Esophagus (tissue), 2 donors: ENCODE measurements around the gene CDC25B. TPM values are rescaled to one million over a fixed set of nuclear protein-coding genes. Genes with fewer than 3 reads are reported as not detected.

Experiments used
- H3K27ac ChIP-seq, 2 donors: one replicate each; pipeline ENCODE4 v1.5.1; 2013; ENCODE audit warnings: low read depth in 2 of 2, mild to moderate bottlenecking in 2 of 2, inconsistent platforms in 1 of 2, low read length in 1 of 2, moderate library complexity in 1 of 2
- H3K27me3 ChIP-seq, 2 donors: one replicate each; pipeline ENCODE4 v1.6.1; 2013; ENCODE audit warnings: low read length in 2 of 2, control low read depth in 1 of 2, mild to moderate bottlenecking in 1 of 2; ENCODE audit not compliant: insufficient read depth in 2 of 2, control insufficient read depth in 1 of 2
- H3K36me3 ChIP-seq, 2 donors: one replicate each; pipeline ENCODE4 v1.6.1; 2013; ENCODE audit warnings: low read length in 1 of 2; ENCODE audit not compliant: control insufficient read depth in 2 of 2, insufficient read depth in 2 of 2
- H3K4me1 ChIP-seq, 2 donors: one replicate each; pipeline ENCODE4 v1.6.1; 2013; ENCODE audit warnings: low read length in 1 of 2; ENCODE audit not compliant: control insufficient read depth in 2 of 2, insufficient read depth in 2 of 2
- H3K4me3 ChIP-seq, 2 donors: one replicate each; pipeline ENCODE4 v1.5.1; 2013; ENCODE audit warnings: low read length in 2 of 2, mild to moderate bottlenecking in 2 of 2, low read depth in 1 of 2, moderate library complexity in 1 of 2
- H3K9me3 ChIP-seq, 2 donors: one replicate each; pipeline ENCODE4 v1.6.1; 2013; ENCODE audit warnings: mild to moderate bottlenecking in 2 of 2, low read depth in 1 of 2, low read length in 1 of 2, moderate library complexity in 1 of 2; ENCODE audit not compliant: control insufficient read depth in 2 of 2, insufficient read depth in 1 of 2
- WGBS, 2 donors: extraction: QIAGEN DNeasy Blood & Tissue Kit; methylation state at CpG; one replicate each; pipeline ENCODE4 v1.1.7; 2013; 5-methylcytosine and 5-hydroxymethylcytosine counted together
- polyA plus RNA-seq, 2 donors: library from polyadenylated mRNA; stranded (reverse); fragments of 200-250 nt; gene quantifications; one replicate each; pipeline ENCODE4 v1.2.3, GENCODE V29; 2013
- donor health status: healthy with polysubstance abuse.
- donor health status: Bipolar disorder and iron deficiency.

CDC25B gene
- polyA plus RNA-seq, 2 donors = 15.6 to 21.8 TPM

DNA sequence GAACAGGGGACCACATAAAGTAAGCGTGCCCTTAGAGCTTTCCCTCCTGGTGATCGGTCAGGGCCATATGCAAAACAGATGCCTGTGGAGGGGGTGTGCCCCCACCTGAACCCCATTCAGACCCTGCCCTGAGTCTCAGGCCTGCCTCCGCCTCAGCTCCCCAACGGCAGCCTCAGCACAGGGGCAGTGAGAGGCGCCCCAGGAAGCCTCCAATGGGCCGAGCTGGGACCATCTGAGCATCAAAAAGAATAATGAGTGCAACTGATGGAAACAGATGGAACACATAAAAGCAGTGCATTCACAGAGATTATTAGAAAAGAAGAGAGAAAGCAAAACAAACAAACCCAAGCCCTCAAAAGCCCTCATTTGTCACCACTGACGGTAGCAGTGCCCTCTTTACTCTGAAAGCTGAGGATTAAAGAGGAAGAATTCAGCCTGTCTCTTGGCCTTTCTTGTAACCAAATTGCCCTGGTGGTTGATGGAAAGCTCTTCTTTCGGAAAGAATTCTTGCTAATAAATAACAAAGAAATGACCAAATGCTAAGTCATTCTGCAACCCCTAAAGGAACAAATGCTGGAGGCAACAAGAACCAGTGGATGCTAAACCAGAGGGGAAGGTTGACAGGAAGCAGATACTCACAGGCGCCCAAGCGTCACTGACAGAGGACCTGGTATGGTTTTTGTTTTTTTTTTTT, 35.3 kb upstream of the CDC25B start:
- Histone ChIP-seq H3K36me3 (peaks cover 0 to 10% of the 10 kb centered on the region in 2 donors), H3K4me1 (peaks cover 0 to 3% of the 10 kb centered on the region in 2 donors), H3K27me3 (no peaks in the 10 kb centered on the region), H3K4me3 (no peak overlapping the region), H3K27ac (no peak overlapping the region), H3K9me3 (no peaks in the 10 kb centered on the region)
- WGBS, 2 donors = 68 to 74% methylated on average over 10 of the region's 10 CpGs

DNA sequence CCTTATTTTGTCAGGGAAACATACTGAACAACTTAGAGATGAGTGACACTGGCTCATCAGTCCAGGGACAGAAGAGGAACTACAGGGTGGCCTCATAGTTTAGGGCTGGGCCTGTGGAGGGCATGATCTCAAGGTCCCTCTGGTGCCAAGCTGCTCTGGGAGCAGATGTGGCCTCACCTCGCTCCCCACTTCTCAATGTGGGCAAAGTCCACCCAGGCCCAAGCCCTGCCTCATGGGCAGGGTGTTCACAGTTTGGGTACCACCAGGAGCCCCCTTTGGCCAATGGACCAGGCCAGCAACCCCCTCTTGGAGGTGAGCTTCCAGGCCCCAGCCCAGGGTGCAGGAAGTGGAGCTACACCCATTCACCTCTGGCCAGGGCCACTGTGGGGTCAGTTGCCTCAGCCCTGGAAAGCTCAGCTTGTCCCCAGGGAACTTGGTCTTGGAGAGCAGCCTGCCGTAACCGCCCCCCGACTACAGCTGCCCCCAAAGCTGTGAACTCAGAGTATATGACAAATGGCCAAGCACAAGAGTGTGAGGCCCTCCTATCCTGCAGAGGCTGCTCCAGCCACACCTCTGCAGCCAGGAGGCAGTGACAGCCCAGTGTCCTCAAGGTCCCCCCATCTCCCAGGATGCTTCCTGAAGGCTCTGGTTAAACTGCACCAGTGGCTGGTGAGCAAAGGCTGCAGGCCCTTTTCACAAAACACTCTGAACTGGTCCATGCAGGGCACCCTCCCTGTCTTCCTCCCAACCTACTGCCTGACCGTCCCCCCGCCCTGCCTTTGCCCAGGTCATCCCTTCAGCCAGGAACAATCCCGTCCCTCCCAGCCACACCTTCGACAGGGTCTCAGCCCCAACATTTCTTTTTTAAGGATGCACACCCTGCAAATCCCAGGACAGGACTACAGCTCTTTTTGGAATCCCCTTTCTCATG, 32.2 kb upstream of the CDC25B start:
- Histone ChIP-seq H3K4me1 (peaks cover 6 to 12% of the 10 kb centered on the region in 2 donors), H3K36me3 (peaks cover 0 to 6% of the 10 kb centered on the region in 2 donors), H3K27me3 (no peaks in the 10 kb centered on the region), H3K4me3 (no peak overlapping the region), H3K9me3 (peaks cover 0 to 2% of the 10 kb centered on the region in 2 donors), H3K27ac (peak overlapping the region in 1 of 2 donors; percentile 11)
- 89% methylated on average over 8 of the region's 8 CpGs for WGBS, 2 donors

DNA sequence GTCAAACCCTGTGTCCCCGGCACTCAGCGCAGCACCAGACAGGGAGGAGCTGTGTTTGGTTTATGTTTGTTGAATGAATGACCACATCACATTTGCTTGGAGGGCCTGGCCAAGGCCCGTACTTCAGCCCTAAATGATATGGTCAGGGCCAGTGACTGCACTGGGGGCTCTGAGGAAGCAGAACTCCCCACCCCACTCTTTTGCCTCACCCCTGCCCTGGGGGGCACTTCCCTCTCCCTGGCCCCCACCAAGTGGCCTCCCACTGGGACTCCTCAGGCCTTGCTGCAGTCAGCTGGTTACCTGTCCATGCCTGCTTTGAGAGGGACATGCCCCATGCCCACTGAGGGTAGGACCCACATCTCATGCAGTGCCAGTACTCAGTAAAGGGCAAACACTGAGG, 31.5 kb upstream of the CDC25B start:
- 80 to 88% methylated on average over 3 of the region's 3 CpGs for WGBS, 2 donors
- peak overlapping the region in 1 of 2 donors; percentile 1 for H3K27ac ChIP-seq
- peaks cover 0 to 2% of the 10 kb centered on the region in 2 donors for H3K9me3 ChIP-seq
- H3K36me3 ChIP-seq = peaks cover 0 to 6% of the 10 kb centered on the region in 2 donors
- H3K4me1 ChIP-seq = peaks cover 6 to 12% of the 10 kb centered on the region in 2 donors
- no peak overlapping the region for H3K4me3 ChIP-seq
- no peaks in the 10 kb centered on the region for H3K27me3 ChIP-seq

DNA sequence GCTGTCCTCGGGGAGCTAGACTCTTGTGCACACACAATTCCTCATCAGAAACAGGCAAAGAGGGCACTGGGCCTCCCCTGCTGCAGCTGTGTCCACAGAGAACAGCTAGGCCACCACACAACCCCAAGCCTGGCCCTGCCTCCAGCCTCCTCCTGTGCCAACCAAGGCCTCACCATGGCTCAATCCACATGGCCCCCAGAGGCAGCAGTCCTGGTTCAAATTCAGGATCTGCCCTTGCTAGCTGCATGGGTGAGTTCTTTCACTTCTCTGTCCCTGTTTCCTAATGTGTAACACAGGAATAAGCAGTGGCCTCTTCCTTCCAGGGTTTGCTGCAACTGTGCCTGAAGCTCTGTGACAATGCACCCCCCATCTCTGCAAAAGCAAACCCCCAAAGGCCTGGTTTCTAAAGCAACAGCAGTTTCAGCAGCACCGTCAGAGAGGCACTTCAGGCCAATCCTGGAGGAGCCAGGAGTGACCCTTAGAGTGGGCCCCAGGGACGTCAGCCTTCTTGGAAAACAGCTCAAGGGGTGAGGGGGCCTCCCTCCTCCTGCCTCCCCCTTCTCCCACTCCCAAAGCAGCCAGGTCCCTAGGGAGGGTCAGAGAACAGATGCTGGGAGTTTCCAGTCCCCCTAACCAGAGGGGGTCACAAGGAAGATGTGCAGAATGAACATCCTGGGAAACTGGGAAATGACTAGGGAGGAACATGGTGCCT, 30.8 kb upstream of the CDC25B start:
- peaks cover 0 to 2% of the 10 kb centered on the region in 2 donors for H3K9me3 ChIP-seq
- WGBS, 2 donors = 79 to 80% methylated on average over 3 of the region's 3 CpGs
- H3K4me1 ChIP-seq = peaks cover 6 to 12% of the 10 kb centered on the region in 2 donors
- no peaks in the 10 kb centered on the region for H3K27me3 ChIP-seq
- H3K4me3 ChIP-seq = no peak overlapping the region
- H3K36me3 ChIP-seq = peaks cover 0 to 3% of the 10 kb centered on the region in 2 donors
- H3K27ac ChIP-seq = peak overlapping the region in 1 of 2 donors; percentile 2

DNA sequence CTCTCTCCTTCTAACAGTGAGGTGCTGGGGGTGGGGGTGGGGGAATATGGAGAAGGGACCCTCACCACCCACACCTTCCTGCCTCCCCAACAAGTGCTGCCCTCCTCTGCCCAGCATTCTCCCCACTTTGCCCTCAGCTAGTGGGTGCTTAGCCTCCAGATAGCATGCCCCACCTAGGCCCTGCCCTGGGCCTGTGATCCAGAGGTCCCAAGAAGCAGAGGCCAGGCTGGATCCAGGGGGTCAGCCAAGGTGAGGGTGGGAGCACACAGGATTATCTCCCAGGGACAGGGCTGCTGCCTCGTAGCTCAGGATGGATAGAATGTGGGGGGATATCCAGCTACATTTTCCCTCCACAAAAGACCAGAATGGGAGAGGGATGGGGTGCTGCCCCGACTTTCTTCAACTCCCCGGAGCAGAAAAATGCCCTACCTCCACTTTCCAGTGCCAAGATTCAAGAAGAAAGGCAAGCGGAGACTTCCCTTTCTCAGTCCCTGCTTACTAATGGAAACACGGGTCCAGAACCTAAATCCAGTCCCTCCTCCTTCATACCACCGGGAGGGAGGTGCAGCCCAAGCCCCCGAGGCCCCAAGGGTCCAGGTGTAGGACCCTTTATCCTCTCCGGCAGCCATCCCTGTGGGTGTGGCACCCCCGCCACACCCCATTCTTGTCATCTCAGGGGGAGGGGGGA, 29.5 kb upstream of the CDC25B start:
- Histone ChIP-seq H3K27me3 (no peaks in the 10 kb centered on the region), H3K9me3 (peaks cover 0 to 2% of the 10 kb centered on the region in 2 donors), H3K27ac (peak overlapping the region in 1 of 2 donors; percentile 0), H3K4me1 (peaks cover 6 to 12% of the 10 kb centered on the region in 2 donors), H3K36me3 (peaks cover 0 to under 1% of the 10 kb centered on the region in 2 donors), H3K4me3 (peak overlapping the region; percentile 61 to 70)
- WGBS, 2 donors = 22 to 28% methylated on average over 9 of the region's 9 CpGs

DNA sequence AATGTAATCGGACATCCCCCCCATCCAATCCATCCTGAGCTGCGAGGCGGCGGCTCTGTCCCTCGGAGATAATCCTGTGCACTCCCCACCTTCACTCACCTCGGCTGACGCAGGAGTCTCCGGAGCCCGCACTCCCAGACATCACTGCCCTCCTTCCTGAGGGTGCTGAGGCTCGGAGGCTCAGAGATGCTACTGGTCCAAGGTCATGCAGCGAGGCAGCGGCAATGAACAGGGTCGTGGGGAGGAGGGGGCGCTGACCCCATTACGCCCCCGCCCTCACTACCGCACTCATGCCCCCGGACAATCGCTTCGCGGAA, 29.0 kb upstream of the CDC25B start:
- H3K4me3 ChIP-seq = peak overlapping the region; percentile 61 to 70
- peak overlapping the region; percentile 21 to 26 for H3K27ac ChIP-seq
- no peaks in the 10 kb centered on the region for H3K27me3 ChIP-seq
- H3K36me3 ChIP-seq = no peaks in the 10 kb centered on the region
- peaks cover 6 to 12% of the 10 kb centered on the region in 2 donors for H3K4me1 ChIP-seq
- WGBS, 2 donors = 2% methylated on average over 21 of the region's 21 CpGs
- peaks cover 0 to 2% of the 10 kb centered on the region in 2 donors for H3K9me3 ChIP-seq

DNA sequence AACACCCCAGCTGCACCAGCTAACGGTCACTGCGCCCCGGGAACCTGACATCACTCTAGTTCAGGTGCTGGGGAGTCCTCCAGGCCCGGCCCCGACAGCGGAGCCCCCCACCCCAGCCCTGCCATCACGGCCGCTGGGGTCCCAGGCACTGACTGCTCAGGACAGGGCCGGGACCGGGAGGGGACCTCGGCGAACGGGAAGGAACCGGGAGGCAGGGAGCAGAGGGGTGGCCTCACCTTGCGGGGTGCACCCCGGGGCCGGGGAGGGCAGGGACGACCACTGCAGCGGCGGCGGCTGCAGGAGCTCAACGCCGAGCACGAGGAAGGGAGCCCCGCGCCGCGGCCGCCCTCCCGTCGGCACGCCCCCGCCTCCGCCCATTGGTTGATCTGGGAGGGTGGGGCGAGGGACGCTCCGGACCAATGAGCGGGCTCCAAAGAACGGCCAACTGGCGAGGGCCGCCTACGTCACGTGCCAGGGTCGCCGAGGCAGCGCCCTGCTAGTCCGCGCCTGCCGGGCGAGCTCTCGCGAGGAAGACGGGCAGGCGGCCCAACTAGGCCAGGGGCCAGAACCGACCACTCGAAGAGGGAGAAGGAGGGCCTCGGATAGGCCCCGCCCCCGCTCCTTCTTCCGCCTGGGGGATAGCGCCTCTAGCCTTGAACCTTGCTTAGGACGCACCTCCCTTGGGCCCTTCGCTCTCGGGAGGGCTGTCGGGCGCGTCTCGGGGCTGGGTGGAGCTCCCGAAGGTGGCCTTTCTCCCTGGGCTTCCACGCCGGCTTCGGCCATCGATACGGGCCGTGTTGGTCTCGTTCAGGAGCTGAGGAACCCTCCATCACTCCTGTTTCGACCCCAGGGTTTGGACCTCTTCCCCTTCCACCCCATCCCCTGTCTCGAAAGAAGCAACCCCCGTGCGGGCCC, 28.4 kb upstream of the CDC25B start, which contains the start of gene ADISSP:
TSS of gene ADISSP (minus strand) at position 327 of the 915 bp plus-strand sequence. CDS start 7,653 bp downstream, outside the sequence.
- 0 to 1% methylated on average over 66 to 80 of the region's 80 CpGs for WGBS, 2 donors
- peaks cover 6 to 12% of the 10 kb centered on the region in 2 donors for H3K4me1 ChIP-seq
- H3K27ac ChIP-seq = peak within 1 kb of the TSS; percentile 83 to 94
- H3K27me3 ChIP-seq = no peaks in the 10 kb centered on the region
- H3K9me3 ChIP-seq = peaks cover 0 to 2% of the 10 kb centered on the region in 2 donors
- H3K4me3 ChIP-seq = peak within 1 kb of the TSS; percentile 61 to 70
- H3K36me3 ChIP-seq = no peaks in the 10 kb centered on the region

DNA sequence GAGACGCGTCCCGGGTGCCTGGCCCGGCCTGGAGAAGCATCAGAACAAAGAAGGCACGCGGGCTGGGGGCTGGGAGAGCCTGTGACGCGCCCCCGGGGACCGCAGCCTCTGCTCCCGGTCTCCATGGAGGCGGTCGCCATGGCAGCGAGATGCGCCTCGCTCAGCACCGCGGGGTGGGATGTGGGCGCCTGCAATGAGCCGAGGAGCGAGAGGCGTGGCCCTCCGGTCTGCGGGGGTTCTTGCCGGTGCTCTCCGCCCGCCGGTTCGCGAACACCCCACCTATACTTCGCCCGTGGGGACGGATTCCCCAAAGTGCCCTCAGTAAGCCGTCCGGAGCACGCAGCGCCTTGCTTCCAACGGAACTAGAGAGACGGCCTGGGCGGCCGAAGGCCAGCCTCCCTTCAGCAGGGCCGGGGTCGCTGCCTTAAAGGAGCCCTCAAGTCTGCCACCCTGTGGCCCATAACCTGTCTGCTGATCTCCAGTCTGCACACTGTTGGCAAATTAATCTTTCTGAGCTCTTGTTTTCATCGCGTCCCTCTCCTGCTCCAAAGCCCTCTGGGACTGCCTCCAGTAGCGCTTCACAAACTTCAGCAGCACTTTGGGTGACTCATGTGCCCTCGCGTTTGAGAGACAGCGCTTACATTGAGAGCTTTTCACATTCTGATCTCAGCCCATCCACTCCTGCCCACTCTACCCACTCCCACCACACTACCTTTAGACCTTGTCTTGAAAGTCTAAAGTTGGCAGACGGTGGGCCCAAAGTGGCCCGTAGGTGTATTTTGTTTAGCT, 27.6 kb upstream of the CDC25B start:
- Histone ChIP-seq H3K9me3 (peaks cover 0 to 2% of the 10 kb centered on the region in 2 donors), H3K4me3 (peak overlapping the region; percentile 61 to 70), H3K27me3 (no peaks in the 10 kb centered on the region), H3K36me3 (no peaks in the 10 kb centered on the region), H3K4me1 (peaks cover 6 to 12% of the 10 kb centered on the region in 2 donors), H3K27ac (peak overlapping the region; percentile 83 to 94)
- 1% methylated on average over 51 of the region's 51 CpGs for WGBS, 2 donors
